Measurements from ENCODE around the gene CCDC88A. TPM values are rescaled to one million over a fixed set of nuclear protein-coding genes. Genes with fewer than 3 reads are reported as not detected.

CCDC88A gene
- total RNA-seq, 1 experiment from 2014 or later = 27.2 TPM

GRCh38 chr2:55416786-55417568, 2.7 kb downstream of the CCDC88A start:
- CTCF ChIA-PET = interaction anchor here (0.6 to 0.8 kb wide), 2 partner anchors 16 to 178 kb away, joined by 3 read pairs; no protein-coding TSS in a partner anchor
- Histone ChIP-seq H3K79me2 (ENCODE audit: insufficient read depth, low read length) (no peaks in the 10 kb centered on the region), H3K9ac (ENCODE audit: low read length) (no peak overlapping the region), H3K27me3 (ENCODE audit: insufficient read depth, low read length) (no peaks in the 10 kb centered on the region), H2AFZ (ENCODE audit: low read depth, low read length, poor library complexity, severe bottlenecking) (no peak overlapping the region), H3K4me2 (ENCODE audit: low read length) (no peak overlapping the region), H3K9me3 (ENCODE audit: control insufficient read depth in 1 of 2, insufficient read depth in 1 of 2, low read depth in 1 of 2, low read length in 2 of 2) (no peaks in the 10 kb centered on the region), H3K27ac (ENCODE audit: low read depth, low read length) (no peak overlapping the region), H3K4me1 (ENCODE audit: control insufficient read depth in 1 of 2, insufficient read depth in 2 of 2, low read length in 2 of 2) (peaks cover 4 to 16% of the 10 kb centered on the region in 2 experiments; a peak in 2 of 4 replicates), H3K36me3 (ENCODE audit: control insufficient read depth in 1 of 2, insufficient read depth in 2 of 2, low read length in 2 of 2) (no peaks in the 10 kb centered on the region), H3K4me3 (replicated peaks in 1 of 2; ENCODE audit: low read depth in 1 of 2, low read length in 2 of 2) (no peak overlapping the region), H4K20me1 (ENCODE audit: insufficient read depth) (no peaks in the 10 kb centered on the region), H3K9me2 (ENCODE audit: insufficient read depth) (no peaks in the 10 kb centered on the region)
- DNase-seq (ENCODE audit: low read depth, low spot score) (no peak), ATAC-seq (no peak)
- POLR2A ChIA-PET = no interaction called here
- BruUV-seq (replicated peaks) = no TSS peak
- TF ChIP-seq YY1 (IDR thresholded peaks at IDR 0.05; ENCODE audit: extremely low read depth, insufficient replicate concordance, low read depth, low read length) (no peak), CBX3 (IDR thresholded peaks at IDR 0.05; ENCODE audit: low read depth) (no peak)
- RAD21 ChIA-PET (ENCODE audit: low non-redundant PET in 1 of 2, low total read pairs in 2 of 2, uncharacterized antibody in 2 of 2, unreplicated experiment in 2 of 2) = no interaction called here
- intact Hi-C loops (cut with micrococcal nuclease) = loop anchor here (5.0 kb wide), 1 partner anchor 200 kb away; the partner anchor contains the start of gene PPP4R3B

- H4K20me1 ChIP-seq (ENCODE audit: insufficient read depth) = no peaks in the 10 kb centered on the region
- no peak overlapping the region for H3K27ac ChIP-seq (ENCODE audit: low read depth, low read length)
- no peaks in the 10 kb centered on the region for H3K27me3 ChIP-seq (ENCODE audit: insufficient read depth, low read length)
- BruUV-seq (replicated peaks) = no TSS peak
- H3K4me2 ChIP-seq (ENCODE audit: low read length) = no peak overlapping the region
- ATAC-seq (no peak), DNase-seq (ENCODE audit: low read depth, low spot score) (no peak)
- peaks cover 4 to 14% of the 10 kb centered on the region in 2 experiments; a peak in 2 of 4 replicates for H3K4me1 ChIP-seq (ENCODE audit: control insufficient read depth in 1 of 2, insufficient read depth in 2 of 2, low read length in 2 of 2)
- no peaks in the 10 kb centered on the region for H3K9me2 ChIP-seq (ENCODE audit: insufficient read depth)
- no peaks in the 10 kb centered on the region for H3K9me3 ChIP-seq (ENCODE audit: control insufficient read depth in 1 of 2, insufficient read depth in 1 of 2, low read depth in 1 of 2, low read length in 2 of 2)
- no peaks in the 10 kb centered on the region for H3K36me3 ChIP-seq (ENCODE audit: control insufficient read depth in 1 of 2, insufficient read depth in 2 of 2, low read length in 2 of 2)
- TF ChIP-seq YY1 (IDR thresholded peaks at IDR 0.05; ENCODE audit: extremely low read depth, insufficient replicate concordance, low read depth, low read length) (no peak), POLR2AphosphoS5 (IDR thresholded peaks at IDR 0.05; ENCODE audit: low read depth, low read length) (no peak), ELF1 (IDR thresholded peaks at IDR 0.05; ENCODE audit: borderline replicate concordance, low read depth) (no peak), REST (IDR thresholded peaks at IDR 0.05; ENCODE audit: low read depth) (no peak), ZNF274 (IDR thresholded peaks at IDR 0.05; ENCODE audit: low read depth, low read length) (no peak), EZH2phosphoT487 (IDR thresholded peaks at IDR 0.05; ENCODE audit: borderline replicate concordance) (no peak)
- no peaks in the 10 kb centered on the region for H3K79me2 ChIP-seq (ENCODE audit: insufficient read depth, low read length)
- no peak overlapping the region for H3K4me3 ChIP-seq (replicated peaks in 1 of 2; ENCODE audit: low read depth in 1 of 2, low read length in 2 of 2)
- ChIA-PET POLR2A (no interaction called here), CTCF (no interaction called here), RAD21 (ENCODE audit: low non-redundant PET in 1 of 2, low total read pairs in 2 of 2, uncharacterized antibody in 2 of 2, unreplicated experiment in 2 of 2) (no interaction called here)
- H3K9ac ChIP-seq (ENCODE audit: low read length) = no peak overlapping the region
- H2AFZ ChIP-seq (ENCODE audit: low read depth, low read length, poor library complexity, severe bottlenecking) = no peak overlapping the region
- intact Hi-C loops (cut with micrococcal nuclease) = loop anchor here (5.0 kb wide), 1 partner anchor 202 kb away; the partner anchor contains the start of gene PPP4R3B
Measured at GRCh38 chr2:55415300-55415699, 4.4 kb downstream of the CCDC88A start.

Data from HCT116 (cell line).